ENCODE data around the gene CYTL1.
"Not testable (repeated sequence)": the region's sequence is repeated elsewhere in the genome, so short reads cannot be mapped to it uniquely, and the experiment has no call there.

CYTL1 gene

GRCh38 chr4:5019274-5019673, at the start of gene CYTL1:
Gene CYTL1, minus strand, starts transcription at chr4:5019458. Its CDS starts 13 bp downstream, at chr4:5019445.
- no peaks in the 10 kb centered on the region for H3K36me3 ChIP-seq (ENCODE audit: insufficient read depth)
- H3K4me2 ChIP-seq = no peak within 1 kb of the TSS
- H2AFZ ChIP-seq (ENCODE audit: low read depth) = no peak within 1 kb of the TSS
- H3K9ac ChIP-seq = no peak within 1 kb of the TSS
- no peak within 1 kb of the TSS for H3K4me3 ChIP-seq (IDR thresholded peaks at IDR 0.05; ENCODE audit: insufficient read depth, low read depth, low read length)
- H3K27me3 ChIP-seq (ENCODE audit: insufficient read depth, low read depth) = no peaks in the 10 kb centered on the region
- no peak within 1 kb of the TSS for H3K27ac ChIP-seq
- H3K4me1 ChIP-seq (ENCODE audit: low read depth, poor library complexity, severe bottlenecking) = peaks cover 5% of the 10 kb centered on the region
- no peaks in the 10 kb centered on the region for H3K79me2 ChIP-seq (ENCODE audit: insufficient read depth, low read depth)
- TF ChIP-seq CTCF (conservative IDR thresholded peaks at IDR 0.05; ENCODE audit: low read depth, low read length) = no peak
- no peaks in the 10 kb centered on the region for H4K20me1 ChIP-seq (ENCODE audit: insufficient read depth)

GRCh38 chr4:5067908-5068307, 48.6 kb upstream of the CYTL1 start:
- no peak overlapping the region for H3K4me2 ChIP-seq
- no peaks in the 10 kb centered on the region for H3K79me2 ChIP-seq (ENCODE audit: insufficient read depth, low read depth)

GRCh38 chr4:5066968-5067367, 47.7 kb upstream of the CYTL1 start:
- not testable (repeated sequence) for H3K27ac ChIP-seq; H3K27me3 ChIP-seq (ENCODE audit: insufficient read depth, low read depth); H2AFZ ChIP-seq (ENCODE audit: low read depth); H3K36me3 ChIP-seq (ENCODE audit: insufficient read depth); H3K79me2 ChIP-seq (ENCODE audit: insufficient read depth, low read depth); H3K4me3 ChIP-seq (IDR thresholded peaks at IDR 0.05; ENCODE audit: insufficient read depth, low read depth, low read length); H3K4me1 ChIP-seq (ENCODE audit: low read depth, poor library complexity, severe bottlenecking); H3K4me2 ChIP-seq; H4K20me1 ChIP-seq (ENCODE audit: insufficient read depth); H3K9ac ChIP-seq

More at GRCh38 chr4:5067908-5068307, 48.6 kb upstream of the CYTL1 start:
- Histone ChIP-seq H3K4me1 (ENCODE audit: low read depth, poor library complexity, severe bottlenecking) (no peaks in the 10 kb centered on the region), H3K27me3 (ENCODE audit: insufficient read depth, low read depth) (no peaks in the 10 kb centered on the region), H3K9ac (no peak overlapping the region), H2AFZ (ENCODE audit: low read depth) (no peak overlapping the region), H3K4me3 (IDR thresholded peaks at IDR 0.05; ENCODE audit: insufficient read depth, low read depth, low read length) (no peak overlapping the region), H3K27ac (no peak overlapping the region), H3K36me3 (ENCODE audit: insufficient read depth) (no peaks in the 10 kb centered on the region), H4K20me1 (ENCODE audit: insufficient read depth) (no peaks in the 10 kb centered on the region)
- no peak for TF ChIP-seq CTCF (conservative IDR thresholded peaks at IDR 0.05; ENCODE audit: low read depth, low read length)

GRCh38 chr4:5066101-5066500, 46.8 kb upstream of the CYTL1 start:
- no peak overlapping the region for H3K9ac ChIP-seq
- no peaks in the 10 kb centered on the region for H3K4me1 ChIP-seq (ENCODE audit: low read depth, poor library complexity, severe bottlenecking)
- H3K4me2 ChIP-seq = no peak overlapping the region
- H3K36me3 ChIP-seq (ENCODE audit: insufficient read depth) = no peaks in the 10 kb centered on the region
- no peak overlapping the region for H3K27ac ChIP-seq
- no peak for TF ChIP-seq CTCF (conservative IDR thresholded peaks at IDR 0.05; ENCODE audit: low read depth, low read length)
- H4K20me1 ChIP-seq (ENCODE audit: insufficient read depth) = no peaks in the 10 kb centered on the region
- H3K27me3 ChIP-seq (ENCODE audit: insufficient read depth, low read depth) = no peaks in the 10 kb centered on the region
- H2AFZ ChIP-seq (ENCODE audit: low read depth) = no peak overlapping the region
- no peaks in the 10 kb centered on the region for H3K79me2 ChIP-seq (ENCODE audit: insufficient read depth, low read depth)
- no peak overlapping the region for H3K4me3 ChIP-seq (IDR thresholded peaks at IDR 0.05; ENCODE audit: insufficient read depth, low read depth, low read length)

GRCh38 chr4:5055411-5055810, 36.2 kb upstream of the CYTL1 start:
- Histone ChIP-seq H3K9ac (no peak overlapping the region), H3K4me1 (ENCODE audit: low read depth, poor library complexity, severe bottlenecking) (no peaks in the 10 kb centered on the region), H3K27me3 (ENCODE audit: insufficient read depth, low read depth) (no peaks in the 10 kb centered on the region), H3K4me3 (IDR thresholded peaks at IDR 0.05; ENCODE audit: insufficient read depth, low read depth, low read length) (no peak overlapping the region), H3K4me2 (no peak overlapping the region), H4K20me1 (ENCODE audit: insufficient read depth) (no peaks in the 10 kb centered on the region), H3K36me3 (ENCODE audit: insufficient read depth) (no peaks in the 10 kb centered on the region), H3K79me2 (ENCODE audit: insufficient read depth, low read depth) (no peaks in the 10 kb centered on the region), H3K27ac (no peak overlapping the region), H2AFZ (ENCODE audit: low read depth) (no peak overlapping the region)
- no peak for TF ChIP-seq CTCF (conservative IDR thresholded peaks at IDR 0.05; ENCODE audit: low read depth, low read length)
